ENCODE data around the gene F10. TPM values are rescaled to one million over a fixed set of nuclear protein-coding genes. Genes with fewer than 3 reads are reported as not detected.
"Not testable (repeated sequence)": the region's sequence is repeated elsewhere in the genome, so short reads cannot be mapped to it uniquely, and the experiment has no call there.

F10 gene
- total RNA-seq, 4 donors from 2014 or later = 0.61 to 21.6 (median 4.5) TPM

GRCh38 chr13:113096052-113096744 lies 26.4 kb upstream of the F10 start:
- no peaks in the 10 kb centered on the region for H3K9me3 ChIP-seq
- H3K4me1 ChIP-seq = no peaks in the 10 kb centered on the region
- no peak for TF ChIP-seq CTCF (IDR thresholded peaks at IDR 0.05)
- TF ChIP-seq POLR2A (IDR thresholded peaks at IDR 0.05) = no peak
- H3K4me3 ChIP-seq = no peak overlapping the region
- intact Hi-C loops (cut with DNase I) = no loop called here
- no peaks in the 10 kb centered on the region for H3K27me3 ChIP-seq
- DNase-seq = no peak
- H3K27ac ChIP-seq = no peak overlapping the region
- peaks cover 0 to 21% (median 0%) of the 10 kb centered on the region in 3 donors for H3K36me3 ChIP-seq
- 79 to 90% methylated on average over 8 to 12 of the region's 61 CpGs for WGBS, 2 donors

GRCh38 chr13:113096745-113097305 lies 25.8 kb upstream of the F10 start:
- Histone ChIP-seq H3K4me1 (no peaks in the 10 kb centered on the region), H3K27me3 (no peaks in the 10 kb centered on the region), H3K4me3 (no peak overlapping the region), H3K27ac (no peak overlapping the region), H3K9me3 (no peaks in the 10 kb centered on the region), H3K36me3 (peaks cover 0 to 20% (median 0%) of the 10 kb centered on the region in 3 donors)
- intact Hi-C loops (cut with DNase I) = no loop called here
- DNase-seq = no peak
- TF ChIP-seq POLR2A (IDR thresholded peaks at IDR 0.05) (no peak), CTCF (IDR thresholded peaks at IDR 0.05) (no peak)
- WGBS, 2 donors = 93 to 94% methylated on average over 3 to 13 of the region's 52 CpGs

GRCh38 chr13:113097651-113098050 lies 24.9 kb upstream of the F10 start:
- Histone ChIP-seq H3K4me1 (no peaks in the 10 kb centered on the region), H3K27me3 (no peaks in the 10 kb centered on the region), H3K36me3 (peaks cover 0 to 20% (median 0%) of the 10 kb centered on the region in 3 donors), H3K4me3 (no peak overlapping the region), H3K27ac (no peak overlapping the region), H3K9me3 (no peaks in the 10 kb centered on the region)
- DNase-seq = no peak
- intact Hi-C loops (cut with DNase I) = no loop called here
- WGBS, 2 donors = 87 to 95% methylated on average over 7 of the region's 7 CpGs
- no peak for TF ChIP-seq CTCF (IDR thresholded peaks at IDR 0.05)
- no peak for TF ChIP-seq POLR2A (IDR thresholded peaks at IDR 0.05)

- no peak overlapping the region for H3K27ac ChIP-seq
- peaks cover 0 to under 1% (median 0%) of the 10 kb centered on the region in 4 donors for H3K27me3 ChIP-seq
- peaks cover 0 to 20% (median 0%) of the 10 kb centered on the region in 3 donors for H3K36me3 ChIP-seq
- H3K9me3 ChIP-seq = no peaks in the 10 kb centered on the region
- no peak overlapping the region for H3K4me3 ChIP-seq
- WGBS, 2 donors = 76 to 81% methylated on average over 19 to 27 of the region's 30 CpGs
- TF ChIP-seq POLR2A (IDR thresholded peaks at IDR 0.05) = no peak
- no peaks in the 10 kb centered on the region for H3K4me1 ChIP-seq
- DNase-seq = no peak
- intact Hi-C loops (cut with DNase I) = no loop called here
Observed at GRCh38 chr13:113098162-113098732, 24.4 kb upstream of the F10 start.

GRCh38 chr13:113099142-113099541 lies 23.5 kb upstream of the F10 start:
- no peak overlapping the region for H3K4me3 ChIP-seq
- peaks cover 0 to 8% (median 0%) of the 10 kb centered on the region in 4 donors for H3K27me3 ChIP-seq
- peaks cover 0 to 20% (median 0%) of the 10 kb centered on the region in 3 donors for H3K36me3 ChIP-seq
- TF ChIP-seq CTCF (IDR thresholded peaks at IDR 0.05) = no peak
- TF ChIP-seq POLR2A (IDR thresholded peaks at IDR 0.05) = no peak
- H3K27ac ChIP-seq = no peak overlapping the region
- intact Hi-C loops (cut with DNase I) = no loop called here
- H3K9me3 ChIP-seq = no peaks in the 10 kb centered on the region
- no peak for DNase-seq
- H3K4me1 ChIP-seq = no peaks in the 10 kb centered on the region
- 79 to 84% methylated on average over 11 of the region's 11 CpGs for WGBS, 2 donors

- H3K27me3 ChIP-seq = peaks cover 0 to 26% (median 0%) of the 10 kb centered on the region in 4 donors
- 52 to 75% methylated on average over 5 to 9 of the region's 10 CpGs for WGBS, 2 donors
- DNase-seq; H3K9me3 ChIP-seq; H3K36me3 ChIP-seq; H3K4me1 ChIP-seq; H3K4me3 ChIP-seq; H3K27ac ChIP-seq; intact Hi-C loops (cut with DNase I): not testable (repeated sequence)
Observed at GRCh38 chr13:113102302-113102701, 20.3 kb upstream of the F10 start.
